Activated T-helper 17 cell treated with anti-CD3 and anti-CD28 coated beads, Interleukin-2, amount 50 U/mL, for 72 hours (primary cell): ENCODE results near the gene ZBTB12. TPM values are rescaled to one million over a fixed set of nuclear protein-coding genes. Genes with fewer than 3 reads are reported as not detected.
A peak's percentile ranks its signal among the peaks of the same experiment; 100 is the strongest.
"Not testable (repeated sequence)": the region's sequence is repeated elsewhere in the genome, so short reads cannot be mapped to it uniquely, and the experiment has no call there.

Experiments used
- ATAC-seq: fragments of 150-1000 bp; cut with Tn5 transposase; replicated peaks from 2 replicates; pipeline ENCODE4 v1.10.0; 2021; ENCODE audit warnings: mild to moderate bottlenecking, moderate library complexity
- H3K27ac Mint-ChIP-seq: one replicate; pipeline ENCODE4 v1.8.0; 2022; ENCODE audit warnings: mixed read lengths
- H3K27me3 Mint-ChIP-seq: one replicate; pipeline ENCODE4 v1.8.0; 2022; ENCODE audit warnings: mixed read lengths
- H3K36me3 Mint-ChIP-seq: one replicate; pipeline ENCODE4 v1.8.0; 2022; ENCODE audit warnings: low read depth, mild to moderate bottlenecking, mixed read lengths
- H3K4me1 Mint-ChIP-seq: one replicate; pipeline ENCODE4 v1.8.0; 2022; ENCODE audit warnings: mixed read lengths
- H3K4me3 Mint-ChIP-seq: one replicate; pipeline ENCODE4 v1.8.0; 2022; ENCODE audit warnings: mild to moderate bottlenecking, mixed read lengths
- H3K9me3 Mint-ChIP-seq: one replicate; pipeline ENCODE4 v1.8.0; 2022; ENCODE audit warnings: mixed read lengths
- total RNA-seq, 2 donors: library from RNA; stranded (reverse); gene quantifications; one replicate each; pipeline ENCODE4 v1.2.3, GENCODE V29; 2022

The ZBTB12 gene
- total RNA-seq, 2 donors from 2014 or later, result 1.6 to 3.0 TPM

DNA sequence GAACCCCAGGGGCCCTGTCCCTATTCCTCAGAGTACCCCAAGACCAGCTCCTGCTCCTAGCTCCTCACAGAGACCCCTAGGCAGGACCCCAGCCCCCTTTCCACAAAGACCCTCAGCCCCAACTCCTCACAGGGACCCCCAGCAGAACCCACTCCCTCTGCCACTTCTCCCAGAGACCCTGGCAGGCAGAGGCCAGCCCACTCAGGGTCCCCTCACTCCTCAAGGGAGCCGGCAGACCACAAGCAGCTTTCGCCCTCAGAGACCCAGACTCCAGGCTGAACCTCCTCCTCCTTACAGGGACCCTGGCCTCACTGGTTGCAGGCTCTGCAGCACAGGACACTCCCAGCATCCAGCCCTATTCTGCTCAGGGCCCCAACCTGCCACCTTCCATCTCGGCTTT, 23.7 kb downstream of the ZBTB12 start:
- no peaks in the 10 kb centered on the region for H3K27me3 Mint-ChIP-seq
- H3K27ac Mint-ChIP-seq, result no peak overlapping the region
- no peak overlapping the region for H3K4me3 Mint-ChIP-seq
- H3K4me1 Mint-ChIP-seq, result peaks cover 3% of the 10 kb centered on the region
- no peaks in the 10 kb centered on the region for H3K9me3 Mint-ChIP-seq
- ATAC-seq, result no peak
- peaks cover 38% of the 10 kb centered on the region for H3K36me3 Mint-ChIP-seq

DNA sequence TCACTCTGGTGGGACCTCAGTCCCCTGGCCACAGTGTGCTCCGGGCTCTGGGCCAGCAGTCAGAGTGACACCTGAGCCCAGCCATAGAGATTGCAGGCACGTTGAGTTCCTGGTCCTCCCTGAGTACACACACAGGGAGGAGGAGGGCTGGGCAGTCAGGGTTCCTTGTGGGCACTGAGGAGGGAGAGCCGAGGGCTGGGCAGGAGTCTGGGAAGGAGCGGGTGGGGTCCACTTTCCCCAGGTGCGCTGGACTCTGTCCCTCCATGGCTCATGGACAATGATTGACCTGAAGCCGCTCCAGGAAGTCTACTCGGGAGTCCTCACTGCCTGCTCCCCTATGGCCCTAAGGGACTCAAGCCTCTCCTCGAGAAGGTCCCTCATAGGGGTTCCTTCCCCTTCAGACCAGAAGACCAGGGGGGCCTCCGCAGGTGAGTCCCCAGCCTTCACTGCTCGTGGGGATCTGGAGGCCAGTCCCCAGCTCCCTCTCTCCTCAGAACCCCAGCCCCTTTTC, 24.2 kb downstream of the ZBTB12 start:
- Mint-ChIP-seq H3K9me3 (no peaks in the 10 kb centered on the region), H3K4me1 (peaks cover 3% of the 10 kb centered on the region), H3K36me3 (peaks cover 33% of the 10 kb centered on the region), H3K4me3 (no peak overlapping the region), H3K27ac (no peak overlapping the region), H3K27me3 (no peaks in the 10 kb centered on the region)
- no peak for ATAC-seq

DNA sequence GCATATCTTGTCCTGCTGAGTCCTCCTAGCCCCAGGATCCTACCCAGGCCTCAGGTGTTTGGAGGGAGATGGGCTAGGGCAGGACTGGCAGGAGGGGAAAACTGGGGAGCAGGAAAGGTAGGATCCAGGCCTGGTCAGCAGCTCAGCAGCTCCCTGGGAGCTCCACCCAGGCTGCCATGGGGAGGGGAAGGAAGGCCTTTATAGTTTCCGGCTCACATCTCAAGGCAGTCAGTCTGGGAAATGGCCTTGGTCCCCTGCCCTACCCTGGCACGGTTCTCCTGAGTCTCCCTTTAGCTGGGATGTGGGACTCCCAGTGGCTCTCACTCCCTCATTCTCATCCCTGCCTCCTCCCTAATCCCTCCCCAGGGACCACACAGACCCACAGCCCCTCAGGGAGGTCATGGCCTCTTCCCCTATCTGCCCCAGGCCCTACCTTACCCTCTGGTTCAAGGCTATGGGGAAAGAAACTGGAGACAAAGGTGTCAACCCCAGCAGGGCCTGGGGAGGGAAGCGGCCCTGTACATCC, 24.7 kb downstream of the ZBTB12 start:
- H3K27ac Mint-ChIP-seq, result no peak overlapping the region
- H3K36me3 Mint-ChIP-seq, result peaks cover 28% of the 10 kb centered on the region
- no peak for ATAC-seq
- peaks cover 3% of the 10 kb centered on the region for H3K4me1 Mint-ChIP-seq
- no peaks in the 10 kb centered on the region for H3K9me3 Mint-ChIP-seq
- H3K27me3 Mint-ChIP-seq, result no peaks in the 10 kb centered on the region
- no peak overlapping the region for H3K4me3 Mint-ChIP-seq

DNA sequence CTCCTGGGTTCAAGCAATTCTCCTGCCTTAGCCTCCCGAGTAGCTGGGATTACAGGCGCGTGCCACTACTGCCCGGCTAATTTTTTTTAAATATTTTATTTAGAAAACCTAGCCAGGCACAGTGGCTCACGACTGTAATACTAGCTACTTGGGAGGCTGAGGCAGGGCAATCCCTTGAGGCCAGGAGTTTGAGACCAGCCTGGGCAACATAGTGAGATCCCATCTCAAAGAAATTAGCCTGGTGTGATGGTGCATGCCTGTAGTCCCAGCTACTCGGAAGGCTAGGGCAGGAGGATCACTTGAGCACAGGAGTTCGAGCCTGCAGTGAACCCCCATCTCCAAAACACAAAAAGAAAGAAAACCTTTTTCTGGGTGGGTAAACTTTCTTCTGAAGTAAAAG, 25.5 kb downstream of the ZBTB12 start:
- H3K27ac Mint-ChIP-seq, result no peak overlapping the region
- H3K27me3 Mint-ChIP-seq, result peaks cover 3% of the 10 kb centered on the region
- H3K4me1 Mint-ChIP-seq, result peaks cover 3% of the 10 kb centered on the region
- peaks cover 19% of the 10 kb centered on the region for H3K36me3 Mint-ChIP-seq
- H3K4me3 Mint-ChIP-seq, result no peak overlapping the region
- no peak for ATAC-seq
- H3K9me3 Mint-ChIP-seq, result no peaks in the 10 kb centered on the region

DNA sequence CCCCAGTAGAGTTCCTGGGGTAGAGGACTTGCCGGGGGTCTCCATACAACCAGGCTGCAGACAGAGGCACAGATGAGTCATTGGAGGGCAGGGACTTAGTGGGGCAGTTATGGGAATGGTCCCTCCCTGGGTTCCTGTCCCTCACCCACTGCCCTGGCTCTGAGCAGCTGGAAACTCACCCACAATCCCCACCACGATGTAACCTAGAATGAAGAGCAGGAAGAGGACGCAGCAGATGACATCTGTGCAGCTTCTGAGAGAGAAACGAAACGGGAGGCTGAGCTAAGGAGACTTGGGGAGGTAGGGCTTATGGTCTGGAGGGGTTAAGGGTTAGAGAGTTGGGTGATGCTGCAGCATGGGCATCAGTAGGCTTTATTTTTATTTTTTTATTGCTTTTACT, 26.0 kb downstream of the ZBTB12 start:
- no peak for ATAC-seq
- Mint-ChIP-seq H3K27ac (no peak overlapping the region), H3K9me3 (no peaks in the 10 kb centered on the region), H3K4me1 (peaks cover 3% of the 10 kb centered on the region), H3K27me3 (peaks cover 3% of the 10 kb centered on the region), H3K4me3 (no peak overlapping the region), H3K36me3 (peaks cover 15% of the 10 kb centered on the region)

DNA sequence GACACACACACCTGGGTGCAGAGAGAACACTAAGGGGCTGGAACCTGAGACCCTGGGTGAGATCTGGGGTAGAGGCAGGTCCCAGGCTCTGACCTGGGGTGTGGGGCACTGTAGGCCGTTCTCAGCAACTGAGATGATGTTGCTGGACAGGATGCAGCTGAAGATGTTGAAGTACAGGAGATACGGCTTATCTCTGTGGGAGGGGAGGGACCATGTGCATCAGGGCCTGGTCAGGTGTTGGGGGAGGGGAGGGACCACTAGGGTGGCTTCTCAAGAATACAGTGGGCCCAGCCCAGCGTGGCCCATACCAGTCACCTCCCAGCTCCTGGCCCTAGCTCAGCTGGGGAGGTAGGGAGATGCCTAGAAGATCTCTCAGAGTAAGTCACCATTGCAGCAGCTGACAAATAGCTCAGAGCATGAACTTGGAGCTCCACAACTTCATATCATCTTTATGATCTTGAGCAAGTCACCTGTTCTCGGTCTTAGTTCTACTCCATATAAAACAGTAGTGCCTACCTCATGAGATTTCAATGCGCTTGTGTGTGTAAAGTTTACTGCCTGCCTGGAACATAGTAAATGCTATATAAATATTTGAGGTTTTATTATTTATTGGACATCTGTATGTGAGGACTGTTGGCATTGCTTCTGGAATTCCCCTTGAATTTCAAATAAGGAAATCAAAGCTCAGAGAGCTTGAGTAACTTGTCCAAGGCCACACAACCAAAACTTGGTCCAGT, 26.9 kb downstream of the ZBTB12 start:
- H3K27ac Mint-ChIP-seq, result peak overlapping the region; percentile 67
- no peak for ATAC-seq
- no peak overlapping the region for H3K4me3 Mint-ChIP-seq
- H3K36me3 Mint-ChIP-seq, result peaks cover 7% of the 10 kb centered on the region
- peaks cover 3% of the 10 kb centered on the region for H3K4me1 Mint-ChIP-seq
- peaks cover 3% of the 10 kb centered on the region for H3K27me3 Mint-ChIP-seq
- H3K9me3 Mint-ChIP-seq, result no peaks in the 10 kb centered on the region

DNA sequence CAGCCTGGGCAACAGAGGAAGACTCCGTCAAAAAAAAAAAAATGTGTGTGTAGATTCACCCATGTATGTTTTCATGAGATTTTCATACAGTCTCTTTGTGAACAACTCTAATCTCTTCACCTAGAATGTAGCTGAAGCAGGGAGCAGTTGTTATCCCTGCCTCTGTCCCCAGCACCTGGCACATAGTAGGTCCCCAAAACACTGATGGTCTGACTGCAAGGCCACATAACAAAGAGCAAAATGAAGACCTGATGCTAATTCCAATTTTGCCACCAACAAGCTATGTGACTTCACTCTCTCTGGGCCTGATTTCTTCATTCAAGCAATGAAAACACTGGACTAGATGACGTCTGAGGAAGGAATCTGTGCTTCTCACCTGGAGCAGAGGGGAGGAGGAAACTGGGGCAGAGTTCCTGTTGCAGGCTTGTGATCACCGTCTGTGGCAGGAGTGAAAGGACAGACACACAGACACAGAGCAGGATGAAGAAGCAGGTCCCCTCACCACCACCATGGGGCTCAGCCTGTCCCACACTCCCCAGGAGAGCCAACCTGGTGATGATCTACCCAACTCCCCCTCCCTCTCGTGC, 27.7 kb downstream of the ZBTB12 start:
- no peak for ATAC-seq
- H3K9me3 Mint-ChIP-seq, result no peaks in the 10 kb centered on the region
- peaks cover 3% of the 10 kb centered on the region for H3K4me1 Mint-ChIP-seq

DNA sequence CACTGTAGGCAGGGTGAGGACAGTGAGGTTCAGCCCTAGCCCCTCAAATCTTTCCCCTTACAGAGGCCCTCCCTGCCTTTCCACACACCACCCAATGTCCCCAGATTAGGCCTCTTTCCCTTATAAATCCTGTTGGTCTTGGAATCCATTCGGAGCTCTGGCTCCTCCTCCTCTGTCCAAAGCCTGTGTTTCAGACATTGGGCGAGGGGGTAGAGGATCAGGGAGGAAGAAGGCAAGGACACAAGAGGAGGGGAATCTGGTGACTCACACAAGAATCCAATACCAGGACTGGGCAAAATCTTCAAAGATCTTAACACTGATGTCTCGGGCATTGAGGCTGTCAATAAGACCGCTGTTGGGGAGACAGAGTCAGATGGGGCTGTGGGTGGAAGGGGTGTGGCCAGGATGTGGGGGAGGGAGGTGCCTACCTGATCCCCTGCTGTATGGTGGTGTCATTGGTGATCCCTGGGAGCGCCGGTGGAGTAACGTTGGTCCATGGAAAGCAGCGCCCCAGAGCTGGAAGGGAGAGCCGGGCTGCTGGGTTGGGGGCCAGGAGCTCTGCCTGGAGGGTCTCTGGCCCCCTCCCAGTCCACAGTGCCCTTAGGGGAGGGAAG, 30.7 kb downstream of the ZBTB12 start:
- H3K27ac Mint-ChIP-seq, result no peak overlapping the region
- peaks cover 3% of the 10 kb centered on the region for H3K27me3 Mint-ChIP-seq
- no peak overlapping the region for H3K4me3 Mint-ChIP-seq
- no peaks in the 10 kb centered on the region for H3K36me3 Mint-ChIP-seq
- no peaks in the 10 kb centered on the region for H3K9me3 Mint-ChIP-seq
- H3K4me1 Mint-ChIP-seq, result peaks cover 3% of the 10 kb centered on the region
- no peak for ATAC-seq

More for the DNA sequence above, 27.7 kb downstream of the ZBTB12 start:
- peak overlapping the region; percentile 67 for H3K27ac Mint-ChIP-seq
- no peaks in the 10 kb centered on the region for H3K36me3 Mint-ChIP-seq
- no peak overlapping the region for H3K4me3 Mint-ChIP-seq
- peaks cover 3% of the 10 kb centered on the region for H3K27me3 Mint-ChIP-seq

DNA sequence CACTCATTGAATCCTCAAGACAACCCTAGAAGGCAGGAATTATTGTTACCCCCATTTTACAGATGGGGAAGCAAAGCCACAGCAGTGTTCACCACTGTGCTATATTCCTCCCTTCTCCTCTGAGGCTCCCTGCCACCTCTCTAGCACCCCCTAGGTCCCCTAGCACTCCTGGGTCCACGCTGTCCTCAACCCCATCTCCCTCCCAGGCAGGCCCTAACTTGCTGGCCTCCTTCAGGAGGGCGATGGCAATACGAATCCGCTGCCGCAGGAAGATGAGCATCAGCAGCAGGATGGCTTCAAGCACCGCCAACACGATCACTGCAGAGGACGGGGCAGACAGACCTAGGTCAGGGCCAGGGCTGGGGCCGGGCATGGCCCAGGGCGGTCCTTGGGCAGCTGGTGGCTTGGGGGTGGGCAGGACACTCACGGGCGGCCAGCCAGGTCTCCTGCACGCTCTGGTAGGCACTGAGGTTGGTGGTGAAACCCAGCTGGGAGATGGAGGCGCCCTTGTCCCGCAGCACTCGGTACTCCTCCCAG, 31.4 kb downstream of the ZBTB12 start:
- Mint-ChIP-seq H3K4me1 (peaks cover 3% of the 10 kb centered on the region), H3K27me3 (peaks cover 3% of the 10 kb centered on the region), H3K27ac (no peak overlapping the region), H3K4me3 (no peak overlapping the region), H3K36me3 (no peaks in the 10 kb centered on the region), H3K9me3 (no peaks in the 10 kb centered on the region)
- ATAC-seq, result peak; percentile 35

DNA sequence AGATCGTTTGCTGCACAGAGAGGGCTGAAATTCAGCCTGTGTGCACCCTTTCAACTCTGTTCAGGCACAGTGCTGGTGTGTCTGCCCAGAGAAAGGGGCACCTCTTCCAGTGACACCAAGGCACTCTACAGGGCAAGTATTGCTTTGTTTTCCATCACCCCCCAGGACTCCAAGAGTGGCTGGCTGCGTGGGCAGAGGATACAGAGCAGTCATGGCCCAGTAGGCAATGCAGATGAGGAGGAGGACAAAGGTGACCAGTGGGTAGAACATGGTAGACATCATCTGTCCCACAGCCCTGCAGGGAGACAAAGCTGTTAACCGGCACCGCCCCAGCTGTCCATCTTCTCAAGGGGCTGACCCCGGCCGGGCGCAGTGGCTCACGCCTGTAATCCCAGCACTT, 32.5 kb downstream of the ZBTB12 start:
- H3K4me3 Mint-ChIP-seq, result no peak overlapping the region
- peaks cover 3% of the 10 kb centered on the region for H3K27me3 Mint-ChIP-seq
- peaks cover 3% of the 10 kb centered on the region for H3K4me1 Mint-ChIP-seq
- H3K9me3 Mint-ChIP-seq, result no peaks in the 10 kb centered on the region
- no peak overlapping the region for H3K27ac Mint-ChIP-seq
- no peak for ATAC-seq
- H3K36me3 Mint-ChIP-seq, result no peaks in the 10 kb centered on the region

DNA sequence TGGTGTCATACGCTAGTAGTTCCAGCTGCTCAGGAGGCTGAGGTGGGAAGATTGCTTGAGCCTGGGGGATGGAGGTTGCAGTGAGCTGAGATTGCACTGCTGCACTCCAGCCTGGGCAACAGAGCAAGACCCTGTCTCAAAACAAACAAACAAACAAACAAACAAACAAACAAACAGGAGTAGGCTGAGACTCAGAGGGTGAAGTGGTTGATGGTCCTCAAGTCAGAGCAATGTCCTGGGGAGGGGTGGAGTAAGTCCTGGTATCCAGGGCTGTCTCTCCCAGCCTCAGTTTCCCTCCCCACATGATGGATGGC, 33.3 kb downstream of the ZBTB12 start:
- not testable (repeated sequence) for H3K4me1 Mint-ChIP-seq, H3K9me3 Mint-ChIP-seq, H3K4me3 Mint-ChIP-seq, ATAC-seq, H3K27me3 Mint-ChIP-seq, H3K36me3 Mint-ChIP-seq, H3K27ac Mint-ChIP-seq

DNA sequence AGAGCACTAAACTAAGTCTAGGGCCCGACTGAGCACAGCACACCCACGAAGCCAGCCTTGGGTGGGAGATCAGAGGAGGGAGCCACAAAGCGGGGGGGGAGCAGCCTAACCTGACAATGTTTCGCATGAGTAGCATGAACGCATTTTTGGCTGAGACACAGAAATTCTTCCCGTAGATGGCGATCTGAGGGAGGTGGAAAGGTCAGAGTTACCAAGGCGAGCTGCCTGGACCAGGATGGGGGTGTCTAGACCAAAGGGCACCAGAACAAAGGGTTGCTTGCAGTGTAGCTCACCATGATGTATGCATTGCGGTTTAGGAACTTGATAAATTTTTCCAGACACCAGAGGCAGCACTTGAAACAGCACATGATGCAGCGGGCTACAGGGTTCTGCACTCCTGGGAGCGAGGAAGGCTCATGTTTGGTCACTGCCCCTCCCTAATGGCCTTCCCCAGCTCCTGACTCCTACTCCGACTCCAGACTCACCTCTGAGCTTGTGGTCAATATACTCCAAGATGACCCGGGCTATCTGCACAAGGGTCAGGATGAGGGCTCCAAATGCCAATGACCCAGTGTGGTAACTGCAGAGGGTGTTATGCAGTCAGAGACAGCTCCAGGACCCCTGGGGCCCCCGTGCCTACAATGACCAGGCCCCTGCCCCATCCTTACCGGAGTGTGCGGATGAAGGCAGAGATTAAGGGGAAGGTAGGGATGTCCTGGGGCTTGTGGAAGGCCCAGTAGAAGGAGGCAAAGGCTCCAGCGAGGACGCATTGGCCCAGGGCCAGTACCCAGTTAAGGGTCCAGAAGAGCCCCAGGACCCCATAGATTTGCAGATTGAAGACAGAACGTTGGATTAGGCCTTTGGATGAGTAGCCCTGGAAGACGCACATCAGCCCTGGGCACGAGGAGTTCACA, 36.4 kb downstream of the ZBTB12 start:
- Mint-ChIP-seq H3K27ac (no peak overlapping the region), H3K27me3 (no peaks in the 10 kb centered on the region), H3K36me3 (peaks cover 13% of the 10 kb centered on the region), H3K9me3 (no peaks in the 10 kb centered on the region), H3K4me3 (no peak overlapping the region), H3K4me1 (peaks cover 11% of the 10 kb centered on the region)
- no peak for ATAC-seq

DNA sequence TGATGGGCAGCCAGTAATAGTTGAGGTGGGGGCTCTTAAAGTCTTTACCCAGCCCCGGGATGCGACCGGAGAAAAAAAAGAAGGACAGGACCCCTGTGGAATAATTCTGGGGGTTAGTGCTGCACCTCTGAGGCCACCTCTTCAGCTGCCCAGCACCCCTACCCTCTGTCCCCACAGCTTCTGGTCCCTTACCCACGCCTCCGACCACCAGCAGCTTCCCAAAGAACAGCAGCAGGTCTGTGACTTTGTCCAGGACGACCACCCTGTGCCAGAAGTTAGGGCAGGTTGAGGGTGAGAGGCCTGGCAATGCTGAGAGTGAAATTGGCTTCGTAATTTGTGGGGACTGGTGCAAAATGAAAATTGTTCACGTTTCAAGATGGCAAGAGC, 37.1 kb downstream of the ZBTB12 start:
- ATAC-seq, result no peak
- peaks cover 18% of the 10 kb centered on the region for H3K36me3 Mint-ChIP-seq
- no peaks in the 10 kb centered on the region for H3K27me3 Mint-ChIP-seq
- H3K4me1 Mint-ChIP-seq, result peaks cover 11% of the 10 kb centered on the region
- H3K27ac Mint-ChIP-seq, result no peak overlapping the region
- no peaks in the 10 kb centered on the region for H3K9me3 Mint-ChIP-seq
- no peak overlapping the region for H3K4me3 Mint-ChIP-seq

DNA sequence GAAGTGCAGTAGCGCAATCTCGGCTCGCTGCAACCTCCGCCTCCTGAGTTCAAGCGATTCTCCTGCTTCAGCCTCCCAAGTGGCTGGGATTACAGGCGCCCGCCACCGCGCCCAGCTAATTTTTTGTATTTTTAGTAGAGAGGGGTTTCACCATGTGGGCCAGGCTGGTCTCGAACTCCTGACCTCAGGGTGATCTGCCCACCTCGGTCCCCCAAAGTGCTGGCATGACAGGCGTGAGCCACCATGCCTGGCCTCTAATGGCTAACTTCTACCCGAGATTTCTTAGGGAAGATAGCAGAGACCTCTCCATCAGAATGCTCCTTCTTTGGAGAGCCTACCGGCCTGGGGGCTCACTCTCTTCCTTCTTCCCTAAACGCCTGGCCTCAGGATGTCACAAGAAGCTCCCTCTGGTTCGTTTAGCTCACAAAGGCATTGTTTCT, 37.7 kb downstream of the ZBTB12 start:
- Mint-ChIP-seq H3K36me3 (peaks cover 25% of the 10 kb centered on the region), H3K27ac (peak overlapping the region; percentile 96), H3K4me3 (peak overlapping the region; percentile 94), H3K4me1 (peaks cover 11% of the 10 kb centered on the region)
- not testable (repeated sequence) for H3K27me3 Mint-ChIP-seq, ATAC-seq, H3K9me3 Mint-ChIP-seq
